Measurements from ENCODE around the gene ELF1. TPM values are rescaled to one million over a fixed set of nuclear protein-coding genes. Genes with fewer than 3 reads are reported as not detected.

The ELF1 gene
- total RNA-seq (2012; rRNA removed), result 27.6 and 36.9 TPM in 2 replicates
- polyA plus RNA-seq (2012; rRNA removed), result 23.7 and 25.4 TPM in 2 replicates
- polyA plus RNA-seq (2012; cell fraction: cytosol; rRNA removed), result 11.7 and 15.9 TPM in 2 replicates
- 10.8 and 27.3 TPM in 2 replicates for polyA plus RNA-seq (2012; cell fraction: nucleus; rRNA removed; ENCODE audit: low replicate concordance)
- Bru-seq, nascent RNA, result percentile 94 among the genes with signal in this experiment
- BruChase-seq, experiment 1, labeled RNA remaining after a 6-hour chase, result percentile 78 among the genes with signal in this experiment
- percentile 85 among the genes with signal in this experiment for BruChase-seq, experiment 2, labeled RNA remaining after a 2-hour chase
- long read RNA-seq, partial matches to known transcripts, result 9 of 35 reads
- long read RNA-seq, other reads (novel, unspliced or antisense), result 25 of 35 reads

DNA sequence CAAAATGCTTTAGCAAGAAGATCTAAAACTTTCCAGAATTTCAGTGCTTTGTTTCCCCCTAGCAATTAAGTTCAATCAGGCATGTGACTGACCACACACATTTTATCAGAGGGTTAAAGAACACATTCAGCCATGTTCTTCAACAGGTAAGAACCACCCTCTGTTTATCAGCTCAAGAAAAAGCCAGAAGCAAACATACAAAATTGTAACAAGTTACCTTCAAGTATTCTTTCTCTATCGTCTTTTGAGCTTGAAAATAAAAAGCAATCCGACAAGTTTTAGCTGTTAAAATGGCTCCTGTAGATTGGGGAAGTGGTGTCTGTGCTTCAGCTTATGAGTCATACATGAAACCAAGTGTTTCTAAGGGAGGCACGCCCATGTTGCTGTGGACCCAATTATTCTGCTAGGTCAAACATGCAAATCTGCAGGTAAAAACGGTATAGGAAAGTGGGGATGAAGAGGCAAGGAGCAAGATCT is at the start of gene ELF1:
Gene ELF1 (minus strand): TSS at position 306 of the 477 bp plus-strand sequence. CDS start 37,262 bp downstream, outside the sequence.
- Histone ChIP-seq H3K9me1 (ENCODE audit: insufficient read depth, low read length) (no peaks in the 10 kb centered on the region), H2BK120ac (ENCODE audit: low read depth, low read length) (peak within 1 kb of the TSS; percentile 19; the same call in 1 of the 2 replicates), H3K4me1 (ENCODE audit: control insufficient read depth, insufficient read depth, low read length) (no peaks in the 10 kb centered on the region; the same call in 1 of the 2 replicates), H4K8ac (ENCODE audit: low read depth in 2 of 2, low read length in 2 of 2) (peak within 1 kb of the TSS in 1 of 2 experiments; percentile 28; a peak in 2 of 4 replicates), H3K14ac (replicated peaks; ENCODE audit: low read depth, low read length) (no peak within 1 kb of the TSS; the same call in 1 of the 2 replicates), H2BK20ac (ENCODE audit: low read depth, low read length) (no peak within 1 kb of the TSS), H3K18ac (ENCODE audit: low read depth, low read length) (no peak within 1 kb of the TSS), H2AFZ (replicated peaks; ENCODE audit: low read length, poor library complexity) (no peak within 1 kb of the TSS), H4K91ac (ENCODE audit: insufficient read depth, low read depth, low read length) (no peak within 1 kb of the TSS), H3K23ac (ENCODE audit: low read depth, low read length) (no peak within 1 kb of the TSS), H2AK9ac (replicated peaks; ENCODE audit: low read depth, low read length, poor library complexity) (no peak within 1 kb of the TSS), H3K9ac (ENCODE audit: low read depth, low read length) (no peak within 1 kb of the TSS), H3K27ac (ENCODE audit: insufficient read depth, low read length) (no peak within 1 kb of the TSS), H3K36me3 (ENCODE audit: control insufficient read depth, insufficient read depth, low read length) (no peaks in the 10 kb centered on the region), H4K5ac (ENCODE audit: low read depth, low read length) (peak within 1 kb of the TSS; percentile 58; the same call in 1 of the 2 replicates), H2BK5ac (ENCODE audit: low read depth, low read length, poor library complexity, severe bottlenecking) (peak within 1 kb of the TSS; percentile 30), H3K4ac (ENCODE audit: low read depth, low read length) (no peak within 1 kb of the TSS), H4K20me1 (ENCODE audit: insufficient read depth, low read length) (peaks cover 7% of the 10 kb centered on the region; the same call in 1 of the 2 replicates), H3K4me2 (ENCODE audit: low read depth, low read length) (no peak within 1 kb of the TSS), H2BK15ac (ENCODE audit: low read depth, low read length) (no peak within 1 kb of the TSS), H3K4me3 (ENCODE audit: insufficient read depth, low read depth, low read length) (no peak within 1 kb of the TSS), H3K27me3 (ENCODE audit: control insufficient read depth, insufficient read depth, low read length) (no peaks in the 10 kb centered on the region), H3K9me3 (ENCODE audit: control insufficient read depth, insufficient read depth, low read length) (no peaks in the 10 kb centered on the region), H2AK5ac (ENCODE audit: low read depth, low read length) (no peak within 1 kb of the TSS), H3K79me1 (ENCODE audit: low read depth in 1 of 2, low read length in 2 of 2) (peaks cover 22 to 41% of the 10 kb centered on the region in 2 experiments), H3K56ac (ENCODE audit: extremely low read depth, insufficient read depth, low read length) (no peak within 1 kb of the TSS)
- intact Hi-C loops (cut with micrococcal nuclease), result no loop called here
- TF ChIP-seq ELK1 (IDR thresholded peaks at IDR 0.05; ENCODE audit: borderline replicate concordance, low read depth, low read length), result no peak
- no peak for TF ChIP-seq MXI1 (IDR thresholded peaks at IDR 0.05; ENCODE audit: borderline replicate concordance, low read depth, low read length)
- TF ChIP-seq MAZ (IDR thresholded peaks at IDR 0.05; ENCODE audit: borderline replicate concordance, low read depth, low read length), result no peak
- no peak for TF ChIP-seq SMC3 (IDR thresholded peaks at IDR 0.05; ENCODE audit: low read depth, low read length)
- CTCF ChIA-PET, result no interaction called here
- dilution Hi-C loops (cut with HindIII; ENCODE audit: low sequenced_read_pairs, unreplicated experiment), result no loop called here
- no CpG with 5 or more reads among the region's 4 CpGs for WGBS, 2 experiments (ENCODE audit: extremely low coverage in 2 of 2, insufficient read length in 1 of 2)
- ATAC-seq (ENCODE audit: low read depth) (0 out of 2 replicates have a peak, but pooled peaks have one; percentile 27), DNase-seq (peak; percentile 52)
- POLR2A ChIA-PET (ENCODE audit: unreplicated experiment), result interaction anchor here (0.5 kb wide), 1 partner anchor 57 kb away, joined by 5 read pairs; no protein-coding TSS in a partner anchor
- in situ Hi-C loops (cut with MboI; ENCODE audit: low sequenced_read_pairs), result no loop called here
- BruUV-seq (replicated peaks), result no TSS peak
